Mononuclear cell (primary cell): ENCODE measurements around the gene NCBP3. TPM values are rescaled to one million over a fixed set of nuclear protein-coding genes. Genes with fewer than 3 reads are reported as not detected.

ENCODE experiments used
- H3K27me3 ChIP-seq: 2 replicates; pipeline ENCODE4 v1.6.0; 2011; ENCODE audit warnings: low read length, control low read depth; ENCODE audit not compliant: insufficient read depth
- H3K4me1 ChIP-seq: 2 replicates; pipeline ENCODE4 v1.5.1; 2011; ENCODE audit warnings: mild to moderate bottlenecking, low read length, control low read depth; ENCODE audit not compliant: insufficient read depth
- H3K4me3 ChIP-seq: 2 replicates; pipeline ENCODE4 v1.5.1; 2011; ENCODE audit warnings: mild to moderate bottlenecking, low read length, moderate library complexity
- H3K9me3 ChIP-seq: 2 replicates; pipeline ENCODE4 v1.5.1; 2011; ENCODE audit warnings: low read depth, mild to moderate bottlenecking, control low read depth, low read length
- total RNA-seq: library from RNA; depleted of rRNA; stranded (reverse); fragments of >200 nt; gene quantifications from one replicate; pipeline ENCODE4 v1.2.3, GENCODE V29; 2012

The NCBP3 gene
- total RNA-seq, 1 donor = 24.1 TPM

- H3K4me1 ChIP-seq = no peaks in the 10 kb centered on the region
- no peak overlapping the region for H3K4me3 ChIP-seq
- no peaks in the 10 kb centered on the region for H3K27me3 ChIP-seq
- no peaks in the 10 kb centered on the region for H3K9me3 ChIP-seq
Measured at GRCh38 chr17:3777366-3778120, 68.5 kb downstream of the NCBP3 start.

GRCh38 chr17:3773966-3774365, 72.1 kb downstream of the NCBP3 start:
- no peaks in the 10 kb centered on the region for H3K27me3 ChIP-seq
- no peak overlapping the region for H3K4me3 ChIP-seq
- H3K4me1 ChIP-seq = peaks cover 20% of the 10 kb centered on the region
- no peaks in the 10 kb centered on the region for H3K9me3 ChIP-seq

DNA sequence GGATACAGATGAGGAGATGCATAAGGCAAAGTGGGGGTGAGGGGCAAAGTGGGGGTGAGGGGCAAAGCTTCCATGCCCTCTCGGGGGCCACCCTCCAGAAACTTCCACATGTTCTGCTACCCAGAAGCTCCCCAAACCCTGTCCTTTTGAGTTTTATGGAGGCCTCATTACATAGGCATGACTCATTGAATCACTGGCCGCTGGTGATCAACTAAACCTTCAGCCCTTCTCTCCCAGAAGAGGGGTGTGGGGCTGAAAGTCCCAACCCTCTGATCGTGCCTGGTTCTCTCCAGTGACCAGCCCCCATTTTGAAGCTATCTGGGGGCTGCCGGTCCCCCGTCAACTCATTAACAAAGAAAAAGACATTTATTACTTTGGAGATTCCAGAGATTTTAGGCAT, 72.5 kb downstream of the NCBP3 start:
- H3K27me3 ChIP-seq = no peaks in the 10 kb centered on the region
- no peak overlapping the region for H3K4me3 ChIP-seq
- no peaks in the 10 kb centered on the region for H3K9me3 ChIP-seq
- H3K4me1 ChIP-seq = peaks cover 23% of the 10 kb centered on the region

DNA sequence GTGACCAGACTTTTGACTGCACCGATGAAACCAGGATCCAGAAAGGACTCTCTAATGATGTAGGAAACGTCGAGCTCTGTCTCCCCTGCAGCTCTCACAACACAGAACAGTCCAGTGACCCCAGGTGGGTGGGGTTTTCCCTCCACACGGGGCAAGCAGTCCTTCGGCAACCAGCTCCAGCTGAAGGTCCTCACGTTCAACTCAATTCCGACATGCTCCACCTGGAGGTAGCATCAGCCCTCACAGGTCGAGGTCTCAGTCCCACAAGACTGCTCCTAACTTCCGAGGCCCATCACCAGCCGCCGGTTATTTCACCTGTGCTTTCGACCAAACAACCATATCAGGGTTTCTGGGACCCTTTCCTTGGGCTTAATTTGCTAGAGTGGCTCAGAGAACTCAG, 73.3 kb downstream of the NCBP3 start:
- Histone ChIP-seq H3K27me3 (no peaks in the 10 kb centered on the region), H3K9me3 (no peaks in the 10 kb centered on the region), H3K4me3 (no peak overlapping the region), H3K4me1 (peaks cover 23% of the 10 kb centered on the region)

- Histone ChIP-seq H3K4me1 (peaks cover 36% of the 10 kb centered on the region), H3K27me3 (no peaks in the 10 kb centered on the region), H3K9me3 (no peaks in the 10 kb centered on the region), H3K4me3 (no peak overlapping the region)
Measured at GRCh38 chr17:3771140-3771539, 74.9 kb downstream of the NCBP3 start.

- peaks cover 42% of the 10 kb centered on the region for H3K4me1 ChIP-seq
- H3K9me3 ChIP-seq = no peaks in the 10 kb centered on the region
- no peaks in the 10 kb centered on the region for H3K27me3 ChIP-seq
- H3K4me3 ChIP-seq = no peak overlapping the region
Measured at GRCh38 chr17:3770466-3770865, 75.6 kb downstream of the NCBP3 start.

- no peaks in the 10 kb centered on the region for H3K9me3 ChIP-seq
- no peaks in the 10 kb centered on the region for H3K27me3 ChIP-seq
- H3K4me3 ChIP-seq = no peak overlapping the region
- peaks cover 57% of the 10 kb centered on the region for H3K4me1 ChIP-seq
Measured at GRCh38 chr17:3768769-3769168, 77.3 kb downstream of the NCBP3 start.

- Histone ChIP-seq H3K4me3 (no peak overlapping the region), H3K9me3 (no peaks in the 10 kb centered on the region), H3K4me1 (peaks cover 61% of the 10 kb centered on the region), H3K27me3 (no peaks in the 10 kb centered on the region)
Measured at GRCh38 chr17:3768341-3768740, 77.7 kb downstream of the NCBP3 start.

DNA sequence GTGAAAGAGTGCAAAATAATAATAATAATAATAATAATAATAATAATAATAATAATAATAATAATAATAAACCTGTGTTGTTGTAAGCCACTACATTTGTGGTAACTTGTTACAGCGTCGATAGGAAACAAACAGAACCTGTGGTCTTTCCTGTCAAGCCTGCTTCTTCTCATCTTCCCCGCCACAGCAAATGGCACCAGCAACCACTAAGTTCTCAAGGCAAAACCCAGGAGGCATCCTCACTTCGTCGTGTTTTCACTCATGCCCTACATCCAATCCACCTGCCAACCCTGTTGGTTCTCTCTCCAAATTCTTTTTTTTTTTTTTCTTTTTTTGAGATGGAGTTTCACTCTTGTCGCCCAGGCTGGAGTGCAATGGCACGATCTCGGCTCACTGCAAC, 79.3 kb downstream of the NCBP3 start:
- Histone ChIP-seq H3K4me1 (peaks cover 64% of the 10 kb centered on the region), H3K9me3 (no peaks in the 10 kb centered on the region), H3K4me3 (no peak overlapping the region), H3K27me3 (no peaks in the 10 kb centered on the region)

GRCh38 chr17:3765981-3766380, 80.1 kb downstream of the NCBP3 start:
- Histone ChIP-seq H3K27me3 (no peaks in the 10 kb centered on the region), H3K4me3 (no peak overlapping the region), H3K4me1 (peaks cover 60% of the 10 kb centered on the region), H3K9me3 (no peaks in the 10 kb centered on the region)

GRCh38 chr17:3763777-3764170, 82.3 kb downstream of the NCBP3 start:
- Histone ChIP-seq H3K4me3 (peak overlapping the region; percentile 23), H3K4me1 (peaks cover 46% of the 10 kb centered on the region), H3K9me3 (no peaks in the 10 kb centered on the region), H3K27me3 (no peaks in the 10 kb centered on the region)

GRCh38 chr17:3762922-3763776, 82.9 kb downstream of the NCBP3 start:
- no peaks in the 10 kb centered on the region for H3K9me3 ChIP-seq
- H3K4me3 ChIP-seq = peak overlapping the region; percentile 23
- peaks cover 45% of the 10 kb centered on the region for H3K4me1 ChIP-seq
- H3K27me3 ChIP-seq = no peaks in the 10 kb centered on the region

DNA sequence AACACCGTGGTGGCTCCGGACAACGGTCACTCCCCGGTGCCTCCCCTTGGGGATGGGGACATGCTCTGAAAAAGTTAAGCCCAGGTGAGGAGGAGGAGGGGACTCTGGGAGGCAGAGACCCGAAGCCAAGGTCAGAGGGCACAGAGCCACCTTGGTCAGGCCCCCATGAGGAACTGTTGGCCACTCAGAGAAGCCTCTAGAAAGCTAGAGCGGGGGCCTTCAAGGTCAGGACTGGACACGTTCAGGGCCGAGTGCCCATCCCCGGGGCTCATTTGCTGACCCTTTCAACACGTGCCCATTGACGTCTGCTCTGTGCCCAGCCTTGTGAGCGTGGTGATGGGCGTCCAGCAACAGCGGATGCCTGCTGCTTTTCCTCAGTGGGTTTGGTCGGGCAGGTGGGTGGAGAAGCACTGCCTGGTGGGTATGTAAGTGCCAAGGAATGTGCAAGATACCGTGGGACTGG, 84.1 kb downstream of the NCBP3 start:
- H3K4me1 ChIP-seq = peaks cover 37% of the 10 kb centered on the region

DNA sequence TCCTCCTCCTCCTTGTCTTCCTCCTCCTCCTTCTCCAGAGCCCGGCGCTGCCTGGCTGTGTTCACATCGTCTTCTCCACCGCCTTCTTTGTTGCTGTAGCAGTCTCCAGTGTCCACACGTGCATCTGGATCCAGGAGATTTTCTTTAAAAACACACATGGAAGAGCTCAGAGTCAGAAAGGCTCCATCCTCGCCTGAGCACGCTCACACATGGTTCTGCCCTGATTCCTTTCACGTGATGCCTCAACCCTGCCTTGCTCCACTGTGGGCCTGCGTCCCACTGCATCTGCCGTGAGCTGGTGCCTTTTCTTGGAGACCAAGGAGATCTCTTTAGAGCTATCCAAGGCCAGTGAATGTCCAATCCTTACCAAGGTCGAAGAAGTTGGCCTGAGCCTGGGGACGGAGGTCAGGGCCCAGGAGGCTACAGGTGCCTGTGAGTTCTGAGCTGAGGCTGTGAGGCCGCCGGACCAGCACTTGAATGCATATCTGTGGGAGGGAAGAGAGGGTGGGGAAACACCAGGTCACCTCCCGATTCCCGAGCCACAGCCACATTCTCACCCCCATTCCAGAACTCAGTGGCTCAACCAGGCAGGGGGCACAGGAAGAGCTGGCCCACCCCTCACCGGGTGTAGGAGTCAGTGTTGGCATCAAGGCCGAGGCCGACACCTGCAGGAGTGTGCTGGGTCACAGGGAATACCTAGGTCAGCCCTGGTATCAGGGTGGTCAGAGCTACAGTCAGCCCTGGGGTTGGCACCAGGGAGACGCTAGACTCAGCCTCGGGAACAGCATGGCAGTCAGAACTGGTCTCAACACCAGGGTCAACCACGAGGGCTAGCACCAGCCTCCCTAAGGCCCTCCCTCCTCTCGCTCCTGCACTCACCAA, 84.8 kb downstream of the NCBP3 start:
- H3K4me1 ChIP-seq = peaks cover 33% of the 10 kb centered on the region

More for the DNA sequence above, 84.1 kb downstream of the NCBP3 start:
- H3K9me3 ChIP-seq = no peaks in the 10 kb centered on the region
- H3K27me3 ChIP-seq = no peaks in the 10 kb centered on the region
- H3K4me3 ChIP-seq = no peak overlapping the region

More for the DNA sequence above, 84.8 kb downstream of the NCBP3 start:
- no peaks in the 10 kb centered on the region for H3K9me3 ChIP-seq
- no peak overlapping the region for H3K4me3 ChIP-seq
- H3K27me3 ChIP-seq = no peaks in the 10 kb centered on the region
